Fibroblast of upper back skin (primary cell): ENCODE data around the gene TOGARAM2.

Source experiments
- DNase-seq: peaks from one replicate; pipeline ENCODE4 v3.0.0-alpha.2; 2013

TOGARAM2 gene

GRCh38 chr2:28981016-28981441 is at the start of gene TOGARAM2:
TSS of gene TOGARAM2 (plus strand) at chr2:28981298. CDS start at chr2:28994835, 13,537 bp downstream.
- no peak for DNase-seq

- no peak for DNase-seq
These were observed 46.3 kb upstream of the TOGARAM2 start for GRCh38 chr2:28934769-28935168.

DNA sequence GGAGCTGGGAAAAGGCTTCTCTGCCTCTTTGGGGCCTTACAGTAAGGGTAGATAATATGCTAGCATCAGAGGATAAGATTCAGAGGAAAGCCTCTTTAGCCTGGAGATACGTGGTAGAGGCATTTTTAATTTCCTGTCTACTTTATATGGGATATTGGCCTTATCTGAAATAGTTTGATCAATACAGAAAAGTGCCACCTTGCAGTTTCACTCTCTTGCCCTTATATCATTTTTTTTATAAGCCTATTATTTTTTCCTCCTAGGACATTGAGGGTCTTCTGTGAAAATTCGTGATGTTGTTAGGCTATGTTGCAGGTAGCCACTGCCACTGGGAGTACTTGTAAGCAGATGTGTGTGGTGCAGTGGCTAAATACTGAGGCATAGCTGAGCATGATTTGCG is 40.1 kb upstream of the TOGARAM2 start:
- no peak for DNase-seq

DNA sequence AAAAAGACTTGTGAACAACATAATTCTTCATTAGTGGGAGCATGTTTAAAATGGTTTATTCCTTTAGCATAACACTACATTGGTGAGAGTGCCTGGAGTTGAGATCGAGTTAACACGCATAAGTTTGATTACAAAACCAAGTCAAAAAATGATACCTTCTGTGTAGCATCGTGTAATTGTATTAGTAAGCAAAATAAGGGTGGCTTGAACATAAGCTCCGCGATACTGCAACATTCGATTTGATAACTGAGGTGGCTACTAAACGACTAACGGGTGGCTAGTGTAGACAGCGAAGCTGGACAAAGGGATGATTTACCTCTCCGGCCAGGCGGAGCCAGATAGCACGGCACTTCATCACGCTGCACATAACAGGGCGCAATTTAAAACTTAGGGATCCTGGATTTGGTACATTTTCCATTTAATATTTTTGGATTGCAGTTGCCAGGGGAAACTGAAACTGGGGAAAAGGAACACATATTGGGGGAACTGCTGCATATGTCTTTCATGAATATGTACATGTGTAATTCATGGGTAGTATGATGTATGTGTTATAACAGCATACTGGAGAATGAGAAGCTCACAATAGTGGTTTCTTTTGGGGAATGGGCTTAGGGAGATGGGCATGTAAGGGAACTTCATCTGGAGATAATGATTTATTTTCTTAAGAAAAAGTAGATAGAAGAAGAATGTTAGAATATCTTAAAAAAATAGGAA is 36.4 kb upstream of the TOGARAM2 start:
- no peak for DNase-seq

DNA sequence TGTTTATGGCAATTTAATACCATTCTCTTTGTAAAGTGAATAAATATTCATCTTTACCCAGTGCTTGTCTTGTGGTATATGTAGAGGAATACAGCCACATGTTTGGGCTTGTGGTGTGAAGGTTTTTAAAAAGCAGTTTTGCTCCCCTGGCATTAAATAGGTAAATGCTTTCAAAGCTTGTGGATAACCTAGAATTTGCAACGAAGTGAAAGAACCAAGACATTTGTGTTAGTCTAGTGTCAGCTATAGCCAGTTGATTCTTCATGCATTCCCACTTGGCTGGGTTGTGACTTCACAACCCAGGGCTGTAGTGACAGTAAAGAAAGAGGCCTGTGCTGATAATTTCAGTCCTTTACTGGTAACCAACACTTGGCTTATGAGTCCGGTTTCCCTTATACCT is 32.9 kb upstream of the TOGARAM2 start:
- DNase-seq: no peak

DNA sequence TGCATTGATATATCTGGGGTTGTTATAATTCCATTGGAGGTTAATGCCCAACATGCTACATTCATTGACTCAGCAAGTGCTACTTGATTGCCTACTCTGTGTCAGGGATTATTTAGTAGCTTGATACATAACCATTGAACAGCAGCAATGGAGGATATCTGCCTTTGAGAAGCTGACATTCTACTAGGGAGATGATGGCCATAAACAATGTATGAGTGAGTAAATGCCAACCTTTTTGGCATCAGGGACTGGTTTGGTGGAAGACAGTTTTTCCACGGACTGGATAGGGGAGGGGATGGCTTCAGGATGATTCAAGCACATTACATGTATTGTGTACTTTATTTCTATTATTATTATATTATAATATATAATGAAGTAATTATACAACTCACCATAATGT is 31.9 kb upstream of the TOGARAM2 start:
- no peak for DNase-seq

- no peak for DNase-seq
These were observed 31.3 kb upstream of the TOGARAM2 start for GRCh38 chr2:28949617-28950305.

GRCh38 chr2:28950941-28951630 is 30.0 kb upstream of the TOGARAM2 start:
- no peak for DNase-seq

GRCh38 chr2:28951910-28952835 is 28.9 kb upstream of the TOGARAM2 start:
- no peak for DNase-seq

- no peak for DNase-seq
These were observed 28.3 kb upstream of the TOGARAM2 start for GRCh38 chr2:28952836-28953211.

DNA sequence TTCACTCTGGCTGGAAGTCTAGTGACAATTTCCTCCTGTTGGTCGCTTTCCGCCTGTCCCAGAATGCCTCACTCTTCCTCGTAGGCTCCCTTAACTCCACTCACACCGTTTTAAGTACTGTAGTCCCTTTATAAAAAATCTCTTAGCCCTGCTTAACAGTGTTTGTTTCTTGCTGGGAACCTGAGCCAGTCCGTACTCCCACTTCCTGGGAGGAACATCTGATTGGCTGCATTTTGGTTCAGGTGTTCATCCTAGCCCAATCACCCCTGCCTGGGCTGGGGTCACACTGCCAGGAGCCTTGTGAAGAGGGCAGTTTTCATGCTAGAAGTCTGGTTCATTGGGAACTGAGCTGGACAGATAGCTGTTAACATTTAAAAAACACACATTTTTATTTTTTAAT is 25.6 kb upstream of the TOGARAM2 start:
- DNase-seq: no peak

DNA sequence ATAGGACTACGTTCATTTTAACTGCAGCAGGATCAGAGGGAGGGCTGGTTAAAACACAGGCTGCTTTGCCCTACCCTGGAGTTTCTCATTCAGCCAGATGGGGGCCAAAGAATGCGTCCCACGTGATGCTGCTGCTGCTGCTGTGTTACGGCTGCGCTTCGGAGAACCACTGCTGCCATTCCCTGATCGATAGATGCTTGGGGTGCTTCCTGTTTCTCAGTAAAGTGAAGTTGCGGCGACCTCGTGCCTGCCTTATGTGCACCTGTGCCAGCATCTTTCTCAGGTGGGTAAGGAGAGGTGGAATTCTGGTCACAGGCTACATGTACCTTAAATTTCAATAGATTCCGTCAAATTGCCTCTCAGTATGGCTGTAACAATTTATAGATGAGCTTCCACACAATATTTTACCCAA is 24.7 kb upstream of the TOGARAM2 start:
- peak; percentile 46 for DNase-seq

- DNase-seq: peak; percentile 32
These were observed 24.2 kb upstream of the TOGARAM2 start for GRCh38 chr2:28956890-28957289.

GRCh38 chr2:28958689-28959088 is 22.4 kb upstream of the TOGARAM2 start:
- DNase-seq: peak; percentile 78

DNA sequence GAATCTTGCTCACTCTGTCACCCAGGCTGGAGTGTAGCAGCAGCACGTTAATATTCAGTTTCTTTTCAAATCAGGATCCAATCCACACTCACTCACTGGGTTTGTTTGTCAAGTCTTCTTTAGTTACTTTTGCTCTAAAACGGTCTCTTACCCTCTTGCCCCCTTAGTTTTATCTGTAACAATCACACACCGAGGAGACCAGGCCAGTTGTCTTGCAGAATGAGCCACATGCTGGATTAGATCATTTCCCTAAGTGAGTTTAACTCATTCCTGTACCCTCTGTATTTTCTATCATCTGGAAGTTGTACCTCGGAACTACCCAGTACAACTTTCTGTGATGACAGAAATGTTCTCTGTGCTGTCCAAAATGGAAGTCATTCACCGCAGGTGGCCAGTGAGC is 20.7 kb upstream of the TOGARAM2 start:
- DNase-seq: no peak

- DNase-seq: no peak
These were observed 18.6 kb upstream of the TOGARAM2 start for GRCh38 chr2:28962505-28962904.

GRCh38 chr2:28970464-28971160 is 10.5 kb upstream of the TOGARAM2 start:
- DNase-seq: no peak

GRCh38 chr2:28972778-28973335 is 8.2 kb upstream of the TOGARAM2 start:
- no peak for DNase-seq

GRCh38 chr2:28974252-28974651 is 6.8 kb upstream of the TOGARAM2 start:
- no peak for DNase-seq

GRCh38 chr2:28975671-28976070 is 5.4 kb upstream of the TOGARAM2 start:
- DNase-seq: no peak

- peak; percentile 17 for DNase-seq
These were observed 4.5 kb upstream of the TOGARAM2 start for GRCh38 chr2:28976584-28976983.
